CMK (cell line): ENCODE measurements around the gene SLC34A1.
A peak's percentile ranks its signal among the peaks of the same experiment; 100 is the strongest.
"Not testable (repeated sequence)": the region's sequence is repeated elsewhere in the genome, so short reads cannot be mapped to it uniquely, and the experiment has no call there.

Experiments
- DNase-seq: peaks from one replicate; pipeline ENCODE4 v3.0.0-alpha.2; 2010; ENCODE audit warnings: low read depth

Gene SLC34A1

DNA sequence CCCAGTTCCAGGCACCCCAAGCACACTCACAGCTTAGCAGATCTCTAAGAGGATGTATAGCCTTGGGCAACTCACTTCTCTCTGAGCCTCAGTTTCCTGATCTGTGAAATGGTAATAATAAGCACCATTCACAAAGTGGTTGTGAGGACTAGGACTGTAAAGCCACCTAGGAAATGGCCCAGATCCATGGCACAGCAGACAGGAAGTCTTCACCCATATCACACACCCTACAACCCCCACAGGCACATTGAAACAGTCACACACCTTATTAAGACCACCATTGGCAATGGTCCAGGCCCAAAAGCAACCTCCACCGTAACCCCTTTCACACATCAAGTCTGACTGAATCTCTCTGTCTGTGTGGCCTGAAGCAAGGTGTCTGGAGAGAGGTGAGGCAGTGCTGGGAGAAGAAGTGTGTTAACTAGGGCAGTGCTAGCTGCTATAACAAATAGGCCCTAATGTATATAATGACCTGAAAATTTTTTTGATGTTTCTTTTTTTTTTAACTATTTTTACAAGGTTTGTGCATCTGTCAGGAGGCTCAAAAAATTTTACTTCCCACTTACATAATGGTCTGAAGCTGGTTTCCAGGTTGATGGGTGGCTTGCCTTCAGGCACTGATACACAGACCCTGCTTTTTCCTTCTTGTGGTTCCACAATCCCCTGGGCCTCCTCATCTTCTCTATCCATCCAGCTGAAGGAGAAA is 28.9 kb upstream of the SLC34A1 start:
- no peak for DNase-seq

DNA sequence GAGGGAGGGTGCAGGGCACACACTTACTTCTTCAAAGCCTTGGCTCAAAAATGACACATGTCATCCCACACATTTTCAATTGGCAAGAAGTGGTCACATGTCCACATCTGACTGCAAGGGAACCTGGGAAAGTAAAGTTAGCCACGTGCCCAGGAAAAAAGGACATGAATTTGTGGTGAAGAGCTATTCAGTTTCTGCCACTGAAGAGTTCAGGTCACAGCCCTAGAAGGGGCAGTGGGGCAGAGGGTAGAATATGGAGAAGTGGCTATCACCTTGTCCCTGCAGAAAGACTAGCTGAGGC is 28.4 kb upstream of the SLC34A1 start:
- no peak for DNase-seq

DNA sequence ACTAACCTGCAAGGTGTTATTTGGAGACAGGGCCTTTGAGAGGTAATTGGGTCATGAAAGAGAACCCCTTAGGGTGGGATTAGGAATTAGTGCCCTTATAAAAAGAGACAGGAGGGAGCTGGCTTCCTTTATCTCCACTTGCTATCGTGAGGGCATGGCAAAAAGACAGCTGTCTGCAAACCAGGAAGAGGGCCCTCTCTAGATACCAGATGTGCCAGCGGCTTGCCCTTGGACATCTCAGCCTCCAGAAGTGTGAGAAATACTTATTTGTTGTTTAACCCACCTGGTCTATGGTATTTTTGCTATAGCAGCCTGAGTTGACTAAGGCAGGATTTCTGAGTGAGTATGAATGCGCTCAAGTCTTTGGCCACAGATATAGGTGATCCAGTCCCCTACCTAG is 27.5 kb upstream of the SLC34A1 start:
- no peak for DNase-seq

DNA sequence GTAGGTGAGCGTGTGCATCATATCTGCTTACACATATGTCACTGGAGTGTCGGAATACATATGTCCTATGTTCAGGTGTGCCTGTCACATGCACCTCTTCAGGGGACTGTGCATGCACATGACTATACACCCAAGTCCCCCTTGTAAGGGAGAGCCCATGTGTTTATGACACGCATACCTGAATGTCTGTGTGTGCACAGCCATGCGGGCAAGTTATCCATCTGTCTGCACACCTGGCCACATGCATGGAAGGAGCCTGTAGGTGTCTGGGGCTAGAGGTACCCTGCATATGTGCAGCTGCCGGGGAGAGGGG is 27.1 kb upstream of the SLC34A1 start:
- DNase-seq, result no peak

DNA sequence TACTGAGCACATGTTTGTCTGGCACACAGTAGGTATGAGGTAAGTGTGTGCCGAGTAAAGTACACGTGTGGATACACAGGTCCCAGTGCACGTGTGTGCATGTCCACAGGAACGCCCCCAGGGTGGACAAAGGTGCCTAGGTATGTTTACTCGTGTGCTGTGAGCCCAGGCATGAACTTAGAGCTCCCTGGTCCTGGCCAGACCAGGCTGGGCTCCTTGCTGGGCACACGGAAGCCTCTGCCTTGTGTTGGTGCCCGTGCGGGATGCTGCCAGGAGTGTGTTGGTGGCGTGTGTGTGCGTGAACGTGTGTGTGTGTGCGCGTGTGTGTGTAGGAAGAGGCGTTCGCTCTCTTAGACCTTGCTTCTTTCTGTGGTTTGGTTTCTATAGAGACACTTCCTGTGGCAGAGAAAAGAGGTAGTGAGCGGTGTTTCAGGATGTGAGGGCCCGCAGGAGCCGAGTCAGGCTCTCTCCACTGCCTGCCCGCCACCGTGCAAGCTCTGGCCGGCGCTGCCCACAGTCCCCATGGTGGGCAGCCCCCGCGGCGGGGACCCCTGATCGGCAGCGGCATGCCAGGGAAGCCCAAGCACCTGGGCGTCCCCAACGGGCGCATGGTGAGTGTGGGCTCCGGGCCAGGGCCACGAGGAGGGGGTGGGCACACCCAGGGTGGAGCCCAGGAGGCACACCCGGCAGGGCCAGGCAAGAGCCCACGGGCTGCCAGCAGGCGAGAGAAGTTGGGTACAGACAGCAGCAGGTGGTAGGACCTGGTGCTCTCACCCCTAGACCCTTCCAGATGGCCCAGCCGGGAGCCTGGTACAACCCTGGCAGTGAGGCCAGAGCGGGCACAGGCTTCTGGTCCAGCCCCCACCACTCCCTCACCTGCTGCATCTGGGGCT is 26.5 kb upstream of the SLC34A1 start, which contains the start of gene RGS14:
RGS14 (plus strand) TSS at position 466 of the 893 bp plus-strand sequence; CDS start at position 567, 101 bp downstream.
- DNase-seq, result peak; percentile 68

DNA sequence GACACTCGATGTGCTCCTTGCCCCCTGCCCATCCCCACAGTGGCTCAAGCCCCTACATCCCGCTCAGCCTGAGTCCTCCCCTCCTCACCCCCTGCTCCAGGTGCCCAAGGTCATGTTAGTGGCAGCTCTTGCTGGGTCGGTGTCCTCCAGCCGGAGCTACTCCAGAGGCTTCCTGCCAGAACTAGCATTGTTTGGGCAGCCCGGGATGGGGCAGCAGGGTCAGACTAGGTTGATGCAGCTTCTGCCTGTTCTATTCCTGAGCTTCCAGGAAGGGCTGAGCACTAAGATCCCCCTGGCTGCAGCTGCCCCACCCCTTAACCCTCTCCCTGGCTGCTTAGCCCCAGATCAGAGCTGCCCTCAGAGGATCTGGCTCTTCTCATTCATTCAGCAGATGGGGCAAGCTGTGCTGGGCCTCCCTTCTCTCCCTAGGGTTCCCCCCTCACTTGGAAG is 25.8 kb upstream of the SLC34A1 start:
- DNase-seq, result no peak

DNA sequence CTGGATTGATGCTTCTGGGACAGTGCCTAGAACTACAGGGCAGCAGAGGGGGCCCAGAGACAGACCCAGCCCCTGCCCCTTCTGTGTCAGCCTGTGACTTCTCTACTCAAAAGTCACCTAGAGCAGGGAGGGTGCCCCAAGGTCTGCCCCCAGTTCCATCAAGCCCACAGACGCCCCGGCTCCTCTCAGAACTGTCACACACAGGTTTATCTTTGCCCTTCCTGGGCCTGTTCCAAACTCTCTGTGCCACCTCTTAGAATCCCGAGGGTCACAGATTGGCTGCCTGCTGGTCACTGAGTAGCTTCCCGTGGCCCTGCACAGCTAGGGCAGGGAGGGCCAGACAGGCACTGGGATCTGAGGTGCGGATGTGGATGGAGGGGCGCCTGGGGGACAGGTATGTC is 24.8 kb upstream of the SLC34A1 start:
- DNase-seq, result no peak

DNA sequence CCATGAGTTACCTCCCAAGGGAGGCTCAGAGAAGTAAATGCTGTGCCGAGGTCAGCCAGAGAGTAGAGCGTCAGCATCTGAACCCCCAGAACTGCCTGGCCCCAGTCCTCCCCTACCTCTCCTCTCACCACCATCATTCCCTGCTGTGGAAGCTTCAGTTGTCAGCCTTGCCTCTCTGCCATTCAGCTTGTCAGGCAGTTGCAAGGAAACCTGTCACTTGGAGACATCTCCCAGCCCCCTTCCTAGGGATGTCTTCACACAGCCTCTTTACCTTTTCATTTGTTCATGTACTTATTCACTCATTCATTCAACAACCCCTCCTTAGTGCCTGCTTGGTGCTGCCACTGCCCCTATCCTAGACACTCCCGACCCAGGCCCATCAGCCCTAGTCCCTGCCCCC is 24.4 kb upstream of the SLC34A1 start:
- no peak for DNase-seq

DNA sequence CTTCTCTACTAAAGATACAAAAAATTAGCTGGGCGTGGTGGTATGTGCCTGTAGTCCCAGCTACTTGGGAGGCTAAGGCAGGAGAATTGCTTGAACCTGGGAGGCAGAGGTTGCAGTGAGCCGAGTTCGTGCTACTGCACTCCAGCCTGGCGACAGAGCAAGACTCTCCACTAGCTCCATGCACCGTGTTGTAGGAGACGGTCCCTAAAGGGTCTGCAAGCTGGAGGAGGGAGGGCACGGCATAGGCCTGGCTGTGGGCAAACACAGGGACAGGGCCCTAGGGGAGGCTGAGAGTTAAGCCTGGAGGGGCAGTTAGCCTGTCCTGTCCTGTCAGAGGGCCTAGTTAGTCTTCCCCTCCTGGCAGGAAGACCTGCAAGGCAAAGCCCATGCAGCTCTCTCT is 23.5 kb upstream of the SLC34A1 start:
- DNase-seq, result not testable (repeated sequence)

DNA sequence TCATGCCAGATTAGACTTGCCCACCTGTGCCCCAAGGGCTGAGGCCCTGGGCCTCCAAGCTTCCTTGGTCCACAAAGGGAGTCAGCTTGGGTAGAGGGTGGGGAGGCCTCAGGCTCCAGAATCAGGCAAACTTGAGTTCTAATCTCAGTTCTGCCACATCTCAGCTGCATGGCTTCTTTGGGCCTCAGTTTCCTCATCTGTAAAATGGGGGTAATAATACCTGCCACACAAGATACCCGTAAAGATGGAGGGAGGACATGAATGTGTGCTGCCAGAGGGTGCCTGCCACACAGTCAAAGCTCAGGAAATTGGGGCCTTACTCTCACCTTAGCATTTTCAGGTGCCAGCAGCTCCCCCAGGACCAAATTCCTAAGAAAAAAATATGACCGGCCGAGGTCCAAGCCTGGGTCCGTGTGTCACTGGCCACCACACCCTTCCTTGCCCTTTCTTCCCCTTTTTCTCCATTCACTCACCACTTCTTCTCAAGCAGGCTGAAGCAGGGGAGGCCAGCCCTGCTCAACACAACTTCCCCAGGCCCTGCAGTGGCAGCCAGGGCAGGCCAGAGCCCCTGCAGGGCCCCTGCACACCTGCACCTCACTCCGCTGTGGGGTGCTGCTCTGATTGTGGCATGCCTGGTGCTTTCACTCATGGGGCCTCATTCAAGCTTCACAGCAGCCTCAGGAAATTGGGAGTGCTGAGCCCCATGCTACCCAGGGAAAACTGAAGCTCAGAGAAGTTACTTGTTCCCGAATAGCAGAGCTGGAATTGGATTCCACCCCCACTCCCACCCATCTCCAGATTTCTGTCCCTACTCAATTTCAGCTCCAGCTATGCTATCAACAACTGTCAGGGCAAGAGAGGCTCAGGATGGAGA is 22.6 kb upstream of the SLC34A1 start:
- DNase-seq, result no peak

DNA sequence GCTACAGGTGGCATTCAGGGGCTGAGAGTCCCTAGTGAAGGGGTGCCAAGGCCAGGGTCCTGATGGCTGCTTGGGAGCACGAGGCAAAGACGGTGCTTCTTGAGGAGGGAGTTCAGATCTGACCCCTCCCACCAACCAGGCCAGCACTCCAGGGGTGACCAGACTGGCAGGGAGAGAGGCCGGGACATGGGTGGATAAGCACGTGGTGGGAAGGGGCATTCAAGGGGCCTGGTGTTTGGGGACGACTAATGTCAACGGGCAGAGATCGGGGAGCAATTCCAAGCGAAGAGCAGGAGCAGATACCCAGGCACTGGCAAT is 22.0 kb upstream of the SLC34A1 start:
- no peak for DNase-seq

DNA sequence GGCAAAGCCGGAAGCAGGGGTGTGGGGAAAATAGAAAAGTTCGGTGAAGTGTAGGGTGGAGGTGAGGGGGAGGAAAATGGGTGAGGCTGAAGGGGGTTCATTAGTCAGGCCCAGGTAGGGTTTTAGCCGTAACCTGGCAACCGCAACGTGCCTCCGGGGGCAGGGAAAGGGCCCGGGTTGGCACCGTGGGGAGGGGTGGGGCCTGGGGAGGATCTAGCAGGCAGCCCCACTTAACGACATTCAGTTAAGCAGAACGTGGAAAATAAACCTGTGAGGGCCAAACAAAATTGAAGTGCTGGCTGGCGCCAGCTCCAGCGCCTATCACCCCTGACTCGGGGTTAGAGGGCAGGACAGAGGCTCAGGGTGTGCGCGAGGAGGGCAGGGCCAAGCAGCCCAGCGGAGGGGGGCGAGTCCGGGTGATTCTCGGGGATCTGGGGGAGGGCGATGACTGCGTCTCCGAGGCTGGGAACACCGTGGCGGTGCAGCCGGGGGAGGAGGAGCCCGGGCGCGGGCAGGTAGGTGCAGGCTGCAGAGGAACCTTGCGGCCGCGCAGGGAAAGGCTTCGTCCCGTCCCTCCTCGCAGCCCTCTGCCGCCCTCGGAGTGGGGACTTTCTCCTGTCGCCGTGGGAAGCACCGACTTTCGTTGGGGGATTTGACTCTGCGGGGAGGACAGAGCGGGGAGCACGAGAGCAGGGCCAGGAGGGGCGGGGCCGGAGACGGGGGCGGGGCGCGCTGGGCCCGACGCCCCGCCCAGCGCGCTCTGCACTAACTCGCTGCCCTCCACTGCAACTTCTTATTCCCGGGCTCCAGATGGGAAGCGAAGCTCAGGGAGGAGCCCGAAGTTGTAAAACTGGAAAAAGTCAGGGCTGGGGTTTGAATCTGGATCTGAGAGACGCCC is 21.4 kb upstream of the SLC34A1 start:
- DNase-seq, result no peak

DNA sequence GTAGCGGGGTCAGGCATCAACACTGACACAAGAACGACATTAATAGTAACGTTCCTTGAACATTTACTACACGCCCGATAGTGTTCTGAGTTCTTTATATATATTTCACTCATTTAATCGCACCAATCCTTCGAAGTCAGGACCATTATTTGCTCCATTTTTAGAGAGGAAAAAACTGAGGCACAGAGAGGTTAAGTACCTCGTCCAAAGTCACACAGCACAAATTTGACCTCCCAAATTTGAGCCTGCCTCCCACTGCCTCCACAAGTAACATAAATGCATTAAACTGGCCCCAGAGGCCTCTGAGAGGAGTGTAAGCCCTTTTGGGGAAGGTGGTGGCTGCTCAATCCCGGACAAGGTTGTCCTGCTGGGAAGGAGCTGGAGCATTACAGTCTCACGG is 20.7 kb upstream of the SLC34A1 start:
- no peak for DNase-seq

DNA sequence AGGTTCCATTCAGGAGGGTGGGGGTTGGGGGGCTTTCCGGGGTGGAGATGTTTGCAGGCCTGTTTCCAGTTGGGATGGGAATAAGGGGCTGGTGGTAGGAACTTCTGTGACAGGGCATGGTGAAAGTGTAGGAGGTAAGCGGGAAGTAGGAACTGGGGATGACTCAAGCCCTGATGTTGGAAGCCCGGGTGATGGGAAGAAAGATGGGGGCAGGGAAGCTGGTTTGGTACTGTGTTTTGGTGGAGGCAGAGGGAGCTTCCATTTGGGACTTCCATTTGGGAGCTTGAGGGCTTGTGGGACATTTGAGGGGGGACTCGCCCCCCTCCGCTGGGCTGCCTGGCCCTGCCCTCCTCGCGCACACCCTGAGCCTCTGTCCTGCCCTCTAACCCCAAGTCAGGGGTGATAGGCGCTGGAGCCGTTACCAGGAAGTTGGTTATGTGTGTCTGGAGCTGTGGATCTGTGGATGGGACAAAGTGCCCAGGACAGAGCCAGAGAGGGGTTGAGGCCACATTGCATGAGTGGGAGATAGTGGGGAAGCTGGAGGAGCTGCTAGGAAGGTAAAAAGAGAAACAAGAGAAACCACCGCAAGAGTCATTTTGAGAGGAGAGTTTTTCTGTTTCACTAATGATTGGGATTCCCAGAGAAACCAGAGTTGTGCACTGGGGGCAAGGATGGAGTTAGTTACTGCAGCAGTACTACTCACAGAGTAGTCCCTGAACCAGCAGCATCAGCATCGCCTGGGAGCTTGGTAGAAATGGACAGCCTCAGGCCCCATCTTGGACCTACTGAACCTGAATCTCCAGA is 19.9 kb upstream of the SLC34A1 start:
- no peak for DNase-seq

DNA sequence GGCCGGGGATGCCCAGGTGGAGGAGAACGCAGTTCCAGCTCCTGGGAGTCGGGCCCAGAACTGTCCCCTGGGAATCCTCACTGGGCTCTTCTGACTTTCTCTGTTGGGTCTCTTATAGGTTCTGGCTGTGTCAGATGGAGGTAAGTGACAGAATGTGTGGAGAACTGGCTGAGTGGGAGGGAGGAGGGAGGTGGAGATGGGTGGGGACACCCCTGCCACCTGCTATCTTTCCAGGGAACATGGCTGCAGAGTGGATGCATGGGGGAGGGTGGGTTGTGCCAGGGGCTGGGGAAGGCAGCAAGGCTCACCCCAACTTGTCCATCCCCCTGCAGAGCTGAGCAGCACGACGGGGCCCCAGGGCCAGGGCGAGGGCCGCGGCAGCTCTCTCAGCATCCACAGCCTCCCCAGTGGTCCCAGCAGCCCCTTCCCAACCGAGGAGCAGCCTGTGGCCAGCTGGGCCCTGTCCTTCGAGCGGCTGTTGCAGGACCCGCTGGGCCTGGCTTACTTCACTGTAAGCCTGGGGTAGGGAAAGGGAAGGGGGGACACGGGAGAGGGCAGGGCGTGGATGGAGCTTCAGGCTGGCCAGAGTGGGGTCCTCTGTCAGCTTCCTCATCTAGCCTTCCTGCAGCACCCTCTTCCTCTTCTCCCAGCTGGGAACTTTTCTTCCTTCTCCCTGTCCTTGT is 18.2 kb upstream of the SLC34A1 start:
- no peak for DNase-seq

DNA sequence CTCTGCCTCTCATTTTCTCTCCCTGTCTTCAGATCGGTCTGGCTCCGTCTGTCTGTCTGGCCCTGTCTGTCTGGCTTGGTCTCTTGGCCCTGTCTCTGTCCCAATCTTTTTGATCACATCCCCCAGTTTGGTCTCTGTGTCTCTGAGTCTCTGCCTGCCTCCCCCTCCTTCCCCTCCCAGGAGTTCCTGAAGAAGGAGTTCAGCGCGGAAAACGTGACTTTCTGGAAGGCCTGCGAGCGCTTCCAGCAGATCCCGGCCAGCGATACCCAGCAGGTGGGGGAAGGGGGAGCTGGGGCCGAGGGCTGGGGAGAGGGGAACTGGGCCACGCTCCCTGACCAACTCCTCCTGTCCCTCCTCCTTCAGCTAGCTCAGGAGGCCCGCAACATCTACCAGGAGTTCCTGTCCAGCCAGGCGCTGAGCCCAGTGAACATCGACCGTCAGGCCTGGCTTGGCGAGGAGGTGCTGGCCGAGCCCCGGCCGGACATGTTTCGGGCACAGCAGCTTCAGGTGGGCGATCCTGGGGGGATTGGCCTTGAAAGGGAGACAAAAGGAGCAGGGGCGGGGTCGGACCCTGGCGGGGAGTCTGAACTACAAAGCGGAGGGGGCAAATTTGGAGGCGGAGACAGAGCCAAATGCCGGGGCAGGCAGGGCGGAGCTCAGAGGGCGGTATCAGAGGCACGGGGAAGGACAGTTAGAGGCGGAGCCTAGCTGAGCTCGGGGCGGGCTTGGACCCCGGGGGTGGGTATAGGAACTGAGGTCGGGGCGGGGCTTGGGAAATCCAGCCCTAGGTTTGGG is 17.5 kb upstream of the SLC34A1 start:
- DNase-seq, result no peak

DNA sequence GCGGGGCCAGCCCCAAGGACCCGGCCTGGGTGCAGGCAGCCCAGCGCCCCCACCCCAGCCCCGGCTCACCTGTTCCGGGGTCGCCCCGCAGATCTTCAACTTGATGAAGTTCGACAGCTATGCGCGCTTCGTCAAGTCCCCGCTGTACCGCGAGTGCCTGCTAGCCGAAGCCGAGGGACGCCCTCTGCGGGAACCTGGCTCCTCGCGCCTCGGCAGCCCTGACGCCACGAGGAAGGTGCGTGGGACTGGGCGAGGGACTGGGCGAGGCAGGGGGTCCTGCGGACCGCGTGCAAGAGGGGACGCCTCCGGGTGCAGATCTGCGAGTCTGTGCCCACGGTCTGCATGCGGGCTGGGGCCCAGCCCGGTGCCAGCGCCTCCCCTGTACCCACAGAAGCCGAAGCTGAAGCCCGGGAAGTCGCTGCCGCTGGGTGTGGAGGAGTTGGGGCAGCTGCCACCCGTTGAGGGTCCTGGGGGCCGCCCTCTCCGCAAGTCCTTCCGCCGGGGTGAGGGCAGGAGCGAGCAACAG is 16.8 kb upstream of the SLC34A1 start:
- no peak for DNase-seq

DNA sequence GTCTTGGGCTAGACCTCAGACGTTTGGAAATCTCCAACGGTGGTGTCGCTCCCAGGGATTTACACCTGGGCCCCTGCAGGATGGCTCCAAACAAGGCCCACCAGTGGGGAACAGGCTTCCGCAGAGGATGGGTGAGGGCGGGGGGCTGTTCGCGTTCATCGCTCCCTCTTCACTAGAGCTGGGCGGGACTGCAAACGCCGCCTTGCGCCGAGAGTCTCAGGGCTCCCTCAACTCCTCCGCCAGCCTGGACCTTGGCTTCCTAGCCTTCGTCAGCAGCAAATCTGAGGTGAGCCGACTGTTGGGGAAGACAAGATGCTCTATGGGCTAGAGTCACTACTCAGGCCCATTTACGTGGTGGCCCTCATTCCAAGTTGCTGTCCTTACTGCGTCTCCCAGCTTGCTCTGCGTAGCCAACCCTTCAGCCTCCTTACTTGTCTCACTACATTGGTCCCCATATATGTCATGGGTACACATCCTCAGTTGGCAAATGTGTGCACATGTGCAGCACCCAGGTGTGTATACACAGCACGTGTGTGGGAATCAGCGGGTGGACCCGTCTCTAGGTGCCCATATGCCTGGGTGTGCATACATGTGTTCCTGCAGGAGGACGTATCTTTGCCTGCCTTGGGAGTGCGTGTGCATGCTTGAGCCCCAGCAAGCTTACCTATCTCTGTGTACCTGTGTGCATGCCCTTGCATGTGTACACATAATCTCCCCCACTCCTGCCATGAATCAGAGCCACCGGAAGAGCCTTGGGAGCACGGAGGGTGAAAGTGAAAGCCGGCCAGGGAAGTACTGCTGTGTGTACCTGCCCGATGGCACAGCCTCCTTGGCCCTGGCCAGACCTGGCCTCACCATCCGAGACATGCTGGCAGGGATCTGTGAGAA is 16.0 kb upstream of the SLC34A1 start:
- no peak for DNase-seq
